HUES48 (cell line): ENCODE measurements around the gene CNPY1.

ENCODE experiments used
- H3K27ac ChIP-seq: one replicate; pipeline ENCODE4 v1.7.0; 2013; ENCODE audit warnings: low read depth, low read length, inconsistent platforms
- H3K27me3 ChIP-seq: 2 replicates; pipeline ENCODE4 v1.6.1; 2013; ENCODE audit warnings: mild to moderate bottlenecking, low read length; ENCODE audit not compliant: control insufficient read depth, insufficient read depth
- H3K36me3 ChIP-seq: 2 replicates; pipeline ENCODE4 v1.6.1; 2013; ENCODE audit warnings: low read length; ENCODE audit not compliant: control insufficient read depth, insufficient read depth
- H3K4me1 ChIP-seq: 2 replicates; pipeline ENCODE4 v1.6.1; 2013; ENCODE audit warnings: mild to moderate bottlenecking, low read length; ENCODE audit not compliant: control insufficient read depth, insufficient read depth
- H3K4me3 ChIP-seq: 2 replicates; pipeline ENCODE4 v1.5.1; 2013; ENCODE audit warnings: mild to moderate bottlenecking, low read depth, low read length
- H3K9ac ChIP-seq: 2 replicates; pipeline ENCODE4 v1.6.1; 2013; ENCODE audit warnings: mild to moderate bottlenecking, low read depth, low read length, moderate library complexity
- H3K9me3 ChIP-seq: 2 replicates; pipeline ENCODE4 v1.6.1; 2013; ENCODE audit warnings: low read length; ENCODE audit not compliant: control insufficient read depth, insufficient read depth

Gene CNPY1

GRCh38 chr7:155577509-155577905, 31.1 kb upstream of the CNPY1 start:
- Histone ChIP-seq H3K27ac (no peak overlapping the region), H3K4me3 (no peak overlapping the region), H3K9me3 (no peaks in the 10 kb centered on the region), H3K36me3 (no peaks in the 10 kb centered on the region), H3K27me3 (no peaks in the 10 kb centered on the region), H3K4me1 (no peaks in the 10 kb centered on the region), H3K9ac (no peak overlapping the region)

- Histone ChIP-seq H3K9me3 (no peaks in the 10 kb centered on the region), H3K36me3 (no peaks in the 10 kb centered on the region), H3K27ac (no peak overlapping the region), H3K4me1 (0 out of 2 replicates have a peak, but pooled peaks cover under 1% of the 10 kb centered on the region), H3K4me3 (no peak overlapping the region), H3K27me3 (no peaks in the 10 kb centered on the region), H3K9ac (no peak overlapping the region)
These were observed 30.6 kb upstream of the CNPY1 start for GRCh38 chr7:155576900-155577508.

- H3K27ac ChIP-seq, result no peak overlapping the region
- H3K9ac ChIP-seq, result no peak overlapping the region
- no peaks in the 10 kb centered on the region for H3K27me3 ChIP-seq
- no peaks in the 10 kb centered on the region for H3K36me3 ChIP-seq
- 0 out of 2 replicates have a peak, but pooled peaks cover 3% of the 10 kb centered on the region for H3K4me1 ChIP-seq
- no peaks in the 10 kb centered on the region for H3K9me3 ChIP-seq
- H3K4me3 ChIP-seq, result no peak overlapping the region
These were observed 30.1 kb upstream of the CNPY1 start for GRCh38 chr7:155576416-155576815.

- Histone ChIP-seq H3K27ac (no peak overlapping the region), H3K36me3 (no peaks in the 10 kb centered on the region), H3K4me3 (no peak overlapping the region), H3K9me3 (no peaks in the 10 kb centered on the region), H3K4me1 (0 out of 2 replicates have a peak, but pooled peaks cover 3% of the 10 kb centered on the region), H3K9ac (no peak overlapping the region), H3K27me3 (no peaks in the 10 kb centered on the region)
These were observed 28.4 kb upstream of the CNPY1 start for GRCh38 chr7:155574556-155575290.

GRCh38 chr7:155571581-155572345, 25.4 kb upstream of the CNPY1 start:
- H3K9ac ChIP-seq, result no peak overlapping the region
- H3K27ac ChIP-seq, result no peak overlapping the region
- no peak overlapping the region for H3K4me3 ChIP-seq
- no peaks in the 10 kb centered on the region for H3K36me3 ChIP-seq
- 0 out of 2 replicates have a peak, but pooled peaks cover 3% of the 10 kb centered on the region for H3K4me1 ChIP-seq
- H3K27me3 ChIP-seq, result no peaks in the 10 kb centered on the region
- no peaks in the 10 kb centered on the region for H3K9me3 ChIP-seq

GRCh38 chr7:155570991-155571390, 24.6 kb upstream of the CNPY1 start:
- no peak overlapping the region for H3K9ac ChIP-seq
- no peaks in the 10 kb centered on the region for H3K36me3 ChIP-seq
- H3K4me3 ChIP-seq, result no peak overlapping the region
- H3K27me3 ChIP-seq, result no peaks in the 10 kb centered on the region
- H3K4me1 ChIP-seq, result 0 out of 2 replicates have a peak, but pooled peaks cover 3% of the 10 kb centered on the region
- H3K27ac ChIP-seq, result no peak overlapping the region
- H3K9me3 ChIP-seq, result no peaks in the 10 kb centered on the region

GRCh38 chr7:155570171-155570958, 24.0 kb upstream of the CNPY1 start:
- no peak overlapping the region for H3K9ac ChIP-seq
- H3K27me3 ChIP-seq, result no peaks in the 10 kb centered on the region
- H3K4me1 ChIP-seq, result 0 out of 2 replicates have a peak, but pooled peaks cover 3% of the 10 kb centered on the region
- no peaks in the 10 kb centered on the region for H3K9me3 ChIP-seq
- no peak overlapping the region for H3K27ac ChIP-seq
- H3K36me3 ChIP-seq, result no peaks in the 10 kb centered on the region
- no peak overlapping the region for H3K4me3 ChIP-seq

GRCh38 chr7:155569681-155570080, 23.3 kb upstream of the CNPY1 start:
- H3K9me3 ChIP-seq, result no peaks in the 10 kb centered on the region
- H3K9ac ChIP-seq, result no peak overlapping the region
- H3K27ac ChIP-seq, result no peak overlapping the region
- no peaks in the 10 kb centered on the region for H3K36me3 ChIP-seq
- H3K4me1 ChIP-seq, result 0 out of 2 replicates have a peak, but pooled peaks cover 3% of the 10 kb centered on the region
- no peaks in the 10 kb centered on the region for H3K27me3 ChIP-seq
- H3K4me3 ChIP-seq, result no peak overlapping the region

GRCh38 chr7:155568842-155569494, 22.6 kb upstream of the CNPY1 start:
- H3K27ac ChIP-seq, result no peak overlapping the region
- H3K4me1 ChIP-seq, result 0 out of 2 replicates have a peak, but pooled peaks cover 3% of the 10 kb centered on the region
- H3K27me3 ChIP-seq, result no peaks in the 10 kb centered on the region
- H3K9ac ChIP-seq, result no peak overlapping the region
- no peaks in the 10 kb centered on the region for H3K36me3 ChIP-seq
- no peaks in the 10 kb centered on the region for H3K9me3 ChIP-seq
- no peak overlapping the region for H3K4me3 ChIP-seq

GRCh38 chr7:155568333-155568660, 21.9 kb upstream of the CNPY1 start:
- H3K27ac ChIP-seq, result no peak overlapping the region
- H3K27me3 ChIP-seq, result no peaks in the 10 kb centered on the region
- H3K9me3 ChIP-seq, result no peaks in the 10 kb centered on the region
- 0 out of 2 replicates have a peak, but pooled peaks cover 3% of the 10 kb centered on the region for H3K4me1 ChIP-seq
- no peaks in the 10 kb centered on the region for H3K36me3 ChIP-seq
- no peak overlapping the region for H3K4me3 ChIP-seq
- no peak overlapping the region for H3K9ac ChIP-seq
